Activated CD4-positive, CD25-positive, alpha-beta regulatory T cell treated with anti-CD3 and anti-CD28 coated beads, Interleukin-2, amount 50 U/mL, for 24 hours (primary cell): ENCODE data around the gene PDE2A.

Experiments
- ATAC-seq, 2 donors: fragments of 150-1000 bp; cut with Tn5 transposase; one replicate each; pipeline ENCODE4 v1.10.0; 2021; ENCODE audit warnings: mild to moderate bottlenecking in 1 of 2, moderate library complexity in 1 of 2

The PDE2A gene

DNA sequence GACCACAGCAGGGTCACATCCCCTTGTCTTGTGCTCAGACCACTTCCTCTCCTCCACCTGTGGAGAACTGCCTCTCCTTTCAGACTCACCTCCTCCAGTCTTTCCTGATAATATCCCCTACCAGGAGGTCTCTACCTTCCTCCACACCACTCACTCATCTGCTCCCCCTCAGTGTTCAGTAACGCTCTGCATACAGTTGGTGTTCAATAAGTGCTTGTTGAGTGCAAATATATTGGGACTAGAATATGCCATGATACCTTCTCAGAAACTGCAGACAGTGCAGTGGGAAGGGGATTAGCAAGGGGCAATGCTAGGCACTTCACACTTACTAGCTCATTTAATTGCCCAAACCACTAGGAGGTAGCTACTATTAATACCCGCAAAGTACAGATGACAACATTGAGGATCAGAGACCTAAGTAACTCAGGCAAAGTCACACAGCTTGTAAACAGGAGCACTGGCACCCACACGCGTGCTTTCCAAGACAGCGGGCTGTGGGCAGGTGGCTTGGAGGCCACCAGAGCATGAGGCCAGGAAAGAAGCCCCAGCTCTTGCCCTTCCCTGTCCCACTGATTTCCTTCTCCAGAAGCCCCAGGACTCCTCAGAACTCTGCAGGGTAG lies 8.1 kb upstream of the PDE2A start:
- no peak for ATAC-seq

DNA sequence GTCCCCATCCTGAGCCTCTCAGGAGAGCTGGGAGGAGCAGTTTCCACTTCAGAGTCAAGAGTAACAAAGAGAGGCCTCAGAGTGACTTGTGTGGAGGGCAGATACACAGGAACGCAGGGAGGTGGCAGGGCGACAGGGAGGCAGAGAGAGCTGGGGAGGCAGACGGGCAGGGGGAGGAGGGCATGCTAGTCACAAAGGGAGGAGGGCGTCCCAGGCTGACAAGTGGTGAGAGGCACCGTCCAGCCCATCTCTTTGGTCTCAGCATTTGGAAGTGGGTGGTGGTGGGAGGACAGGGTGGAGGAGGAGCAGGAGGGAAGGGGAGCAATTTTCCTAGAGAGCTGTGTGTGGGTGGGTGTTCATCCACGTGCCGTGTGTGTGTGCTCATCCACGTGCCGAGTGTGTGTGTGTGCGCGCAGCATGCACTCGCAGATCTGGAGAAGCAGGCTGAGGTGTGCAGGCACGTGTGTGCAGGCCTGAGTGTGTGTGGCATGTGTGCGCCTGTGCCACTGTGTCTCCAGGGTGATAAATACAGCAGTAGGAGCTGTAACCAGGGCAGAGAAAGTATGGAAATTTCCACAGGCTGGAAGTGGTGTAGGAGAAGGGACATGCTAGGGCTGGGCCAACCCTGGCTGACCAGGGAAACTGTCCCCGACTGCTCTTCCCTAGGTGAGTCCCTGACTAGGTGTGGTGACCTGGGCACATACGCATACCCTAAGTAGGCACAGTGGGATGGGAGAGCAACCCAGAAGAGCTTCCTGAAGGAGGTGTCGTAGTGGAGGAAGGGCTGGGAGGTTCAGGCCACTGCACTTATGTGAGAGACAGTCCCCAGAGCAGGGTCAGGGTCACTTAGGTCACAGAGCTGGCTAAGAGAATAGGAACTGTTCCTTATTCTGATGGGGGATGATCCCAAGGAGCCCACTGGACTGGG lies 7.3 kb upstream of the PDE2A start:
- no peak for ATAC-seq

DNA sequence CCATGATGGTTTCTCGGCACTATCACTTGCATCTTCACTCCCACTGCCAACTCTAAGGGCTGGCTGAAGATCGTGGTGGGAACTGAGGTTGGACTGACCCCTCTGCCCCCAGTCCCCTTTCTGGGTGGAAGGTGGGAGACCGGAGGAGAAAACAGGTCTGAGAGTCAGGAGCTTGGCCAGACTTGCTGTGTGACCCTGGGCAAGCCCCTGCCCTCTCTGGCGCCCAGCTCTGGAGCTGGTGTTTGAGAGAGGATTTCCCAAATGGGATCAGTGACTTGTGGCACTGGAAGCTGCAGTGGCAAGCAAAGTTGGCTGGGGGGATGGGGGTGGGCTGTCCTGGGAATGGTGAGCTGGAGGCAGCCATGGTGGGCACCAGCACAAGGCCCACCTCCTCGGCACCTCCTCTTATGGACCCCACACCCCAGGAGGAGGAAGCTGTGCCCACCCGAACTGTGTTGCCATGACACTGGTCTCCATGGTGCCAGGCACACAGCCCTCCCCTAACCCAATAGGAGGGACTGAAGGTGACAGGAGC lies 6.5 kb upstream of the PDE2A start:
- no peak for ATAC-seq

DNA sequence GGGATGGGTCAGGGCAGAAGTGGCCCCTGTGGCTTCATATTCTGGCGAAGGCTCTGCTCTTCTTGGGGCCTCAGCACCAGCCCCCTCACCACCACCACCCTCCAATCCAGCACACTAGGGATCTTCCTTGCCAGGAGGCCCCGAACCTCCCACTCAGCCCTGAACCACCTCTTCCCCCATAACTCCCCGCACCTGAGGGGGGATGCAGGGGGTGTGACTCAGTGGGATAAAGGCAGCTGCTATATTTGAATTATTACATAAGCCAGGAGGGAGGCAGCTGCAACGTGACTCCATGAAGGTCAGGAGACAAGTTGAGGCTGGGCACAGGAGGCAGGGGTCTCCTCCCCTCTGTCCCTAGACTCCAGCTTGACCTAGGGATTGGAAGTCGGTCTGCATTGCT lies 5.6 kb upstream of the PDE2A start:
- ATAC-seq = no peak

DNA sequence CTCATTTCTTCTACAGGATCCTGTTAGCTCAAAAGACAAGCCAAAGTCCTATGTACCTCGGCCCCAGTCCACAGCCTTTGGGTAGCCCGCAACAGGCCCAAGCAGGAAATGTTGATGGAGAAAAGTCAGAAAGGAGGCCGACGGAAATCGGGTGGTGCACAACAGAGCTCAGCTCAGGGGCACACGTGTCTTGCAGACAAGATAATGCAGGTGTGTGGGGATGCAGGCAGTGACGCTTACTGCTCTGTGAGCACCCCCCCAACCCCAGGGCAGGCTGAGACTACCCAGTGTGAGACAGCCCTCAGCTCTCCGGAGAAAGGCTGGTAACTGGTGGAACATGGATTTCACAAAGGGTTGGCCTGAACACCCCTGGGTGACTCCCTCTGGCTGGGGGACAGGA lies 4.3 kb upstream of the PDE2A start:
- ATAC-seq = no peak

DNA sequence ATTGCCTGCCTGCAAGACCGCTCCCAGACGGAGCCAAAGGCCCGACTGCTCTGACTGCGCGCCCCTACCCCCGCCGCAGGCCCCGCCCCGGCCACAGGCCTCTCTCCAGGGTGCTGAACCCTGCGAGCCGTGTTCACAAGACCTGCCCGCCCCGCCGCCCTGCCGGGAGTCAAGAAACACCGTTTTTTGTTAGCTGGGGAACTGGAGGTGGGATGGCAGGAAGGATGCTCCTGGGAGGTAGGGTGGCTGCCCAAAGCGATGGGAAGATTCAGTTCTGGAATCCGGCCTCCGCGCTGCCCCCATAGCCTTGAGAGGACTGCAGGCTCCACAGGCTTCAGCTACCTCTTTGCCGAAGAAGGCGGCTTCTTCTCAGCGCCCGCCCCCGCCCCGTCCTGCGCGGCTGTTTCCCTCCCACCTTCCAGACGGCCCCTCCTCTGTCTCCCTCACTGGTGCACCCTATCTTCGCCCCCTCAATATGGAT lies 2.7 kb upstream of the PDE2A start:
- ATAC-seq = peak; percentile 78 to 83

DNA sequence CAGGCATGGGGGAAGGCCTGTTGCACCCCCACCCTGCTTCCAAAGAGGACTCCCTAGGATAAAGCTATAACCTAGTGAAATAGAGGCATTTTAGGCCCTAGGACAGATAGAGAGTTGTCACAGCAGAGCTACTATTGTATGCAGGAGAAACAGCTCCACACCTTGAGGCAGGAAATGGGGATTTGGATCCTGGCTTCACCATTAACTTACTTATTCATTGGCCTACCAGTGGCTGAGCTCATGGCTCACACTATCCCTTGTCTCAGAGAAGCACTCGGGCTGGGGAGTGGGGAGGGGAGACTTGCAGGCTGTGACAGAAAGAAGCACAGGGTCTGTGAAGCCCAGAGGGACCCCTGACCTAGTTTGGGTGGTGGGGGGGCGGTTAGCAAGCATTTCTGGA lies 999 bp upstream of the PDE2A start:
- ATAC-seq = no peak

DNA sequence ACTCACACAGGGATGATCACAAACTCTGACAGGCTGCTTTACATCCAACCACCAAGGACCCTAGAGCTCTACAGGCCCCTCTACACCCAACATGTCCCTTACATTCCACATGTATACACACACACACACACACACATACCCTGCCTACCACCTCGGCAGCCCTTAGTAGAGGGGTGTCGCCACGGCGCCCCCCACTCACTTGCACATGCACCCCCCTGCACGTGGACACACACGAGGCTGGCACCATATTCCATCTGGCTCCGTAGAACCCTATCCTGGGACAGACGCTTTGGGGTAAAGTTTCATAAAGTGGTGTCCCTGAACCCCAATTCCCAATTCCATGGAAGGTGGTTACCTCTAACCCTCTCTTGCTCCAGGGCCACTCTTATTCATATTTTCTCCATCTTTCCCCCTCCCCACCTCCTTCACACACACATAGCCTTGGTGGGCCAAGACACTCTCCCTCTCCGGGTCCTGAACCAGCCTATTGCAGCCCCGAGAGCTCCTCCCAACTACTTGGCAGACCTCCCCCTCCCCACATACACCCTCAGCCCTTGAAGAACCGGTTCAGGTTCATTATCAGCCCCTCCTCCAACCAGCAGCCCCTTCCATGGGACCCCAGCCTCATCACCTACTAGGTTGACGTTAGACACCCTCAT lies 809 bp downstream of the PDE2A start:
- ATAC-seq = no peak

DNA sequence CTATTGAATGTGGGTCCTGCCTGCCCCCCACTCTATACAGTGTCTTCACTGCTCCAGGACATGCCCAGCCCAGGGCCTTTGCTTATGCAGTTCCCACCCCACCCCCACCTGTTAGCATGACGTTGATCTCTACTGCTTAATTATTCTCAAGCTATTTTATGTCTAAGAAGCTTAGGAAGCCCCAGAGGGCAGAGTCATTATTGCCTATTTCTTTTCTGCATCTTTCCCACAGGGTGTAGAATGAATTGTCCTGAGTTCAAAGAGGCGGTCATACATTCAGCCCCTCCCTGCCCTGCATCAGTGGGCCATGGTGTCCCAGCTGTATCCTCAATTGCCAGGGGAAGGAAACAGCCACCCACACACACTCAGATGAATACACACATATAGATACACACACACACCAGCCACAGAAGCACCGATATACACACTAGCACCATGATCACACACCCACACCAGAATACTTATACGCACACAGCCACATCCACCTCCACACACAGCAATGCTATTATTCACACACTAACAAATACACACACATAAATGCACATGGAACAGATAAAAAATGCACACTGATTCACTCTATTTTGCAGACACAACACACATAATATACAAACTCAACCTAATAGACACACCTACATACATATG lies 1.5 kb downstream of the PDE2A start:
- no peak for ATAC-seq

DNA sequence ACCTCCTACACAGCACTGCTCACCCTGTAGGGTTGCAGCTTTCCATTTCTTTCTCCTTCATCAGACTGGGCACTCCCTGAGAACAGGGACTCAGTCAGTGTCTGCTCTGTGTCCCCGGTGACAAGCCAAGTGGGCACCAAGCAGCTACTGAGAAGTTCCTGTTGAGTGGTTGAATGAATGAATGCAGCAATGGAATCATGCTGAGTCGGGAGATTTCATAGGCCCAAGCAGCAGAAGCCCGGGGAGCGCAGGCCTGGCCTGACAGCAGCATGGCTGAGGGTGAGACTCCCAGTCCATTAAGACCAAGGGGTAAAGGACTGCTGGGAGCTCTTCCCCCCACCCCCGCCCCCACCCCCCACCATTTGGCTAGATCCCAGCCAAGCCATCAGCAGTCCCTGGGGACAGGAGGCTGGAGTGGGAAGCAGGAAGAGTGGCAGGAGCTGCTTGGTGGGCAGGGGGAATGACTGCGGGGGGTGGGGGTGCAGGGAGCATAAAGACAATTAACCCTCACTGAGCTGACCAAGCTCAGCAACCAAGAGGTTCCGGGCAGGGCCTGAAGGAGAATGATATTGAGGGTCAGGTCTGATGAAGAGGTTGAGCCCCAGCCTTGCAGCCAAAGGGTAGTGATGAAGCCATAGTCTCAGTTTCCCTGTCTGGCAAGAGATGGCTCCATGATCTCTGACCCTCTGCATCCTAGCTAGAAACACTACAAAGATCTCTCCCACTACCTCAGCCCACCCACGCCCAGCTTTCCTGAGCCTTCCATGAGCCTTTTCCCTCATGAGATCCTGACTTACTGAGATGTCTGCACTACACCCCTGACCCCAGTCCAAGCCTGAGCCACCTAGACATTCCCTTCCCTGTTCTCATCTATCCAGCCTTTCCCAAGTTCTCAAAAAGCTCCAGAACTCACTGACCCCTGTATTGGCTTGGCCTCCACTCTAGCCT lies 2.8 kb downstream of the PDE2A start:
- no peak for ATAC-seq

DNA sequence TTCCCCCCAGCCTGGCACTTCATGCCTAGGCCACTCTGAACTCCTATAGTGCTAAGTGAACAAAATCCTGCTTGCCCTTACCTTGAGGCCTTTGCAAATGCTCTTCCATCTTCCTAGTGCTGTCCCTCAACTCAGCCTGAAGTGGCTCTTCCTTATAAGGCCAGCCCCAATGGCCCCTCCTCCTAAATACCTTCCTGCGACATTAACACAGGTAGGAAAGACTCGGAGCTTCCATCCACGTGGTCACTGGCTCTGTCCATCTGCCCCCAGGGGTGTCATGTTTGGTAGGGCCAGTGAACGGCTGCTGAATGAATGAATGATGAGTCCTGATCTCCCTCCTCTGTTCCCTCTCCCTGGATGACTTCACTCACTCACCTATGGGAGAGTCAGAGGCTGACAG lies 4.2 kb downstream of the PDE2A start:
- ATAC-seq = no peak

DNA sequence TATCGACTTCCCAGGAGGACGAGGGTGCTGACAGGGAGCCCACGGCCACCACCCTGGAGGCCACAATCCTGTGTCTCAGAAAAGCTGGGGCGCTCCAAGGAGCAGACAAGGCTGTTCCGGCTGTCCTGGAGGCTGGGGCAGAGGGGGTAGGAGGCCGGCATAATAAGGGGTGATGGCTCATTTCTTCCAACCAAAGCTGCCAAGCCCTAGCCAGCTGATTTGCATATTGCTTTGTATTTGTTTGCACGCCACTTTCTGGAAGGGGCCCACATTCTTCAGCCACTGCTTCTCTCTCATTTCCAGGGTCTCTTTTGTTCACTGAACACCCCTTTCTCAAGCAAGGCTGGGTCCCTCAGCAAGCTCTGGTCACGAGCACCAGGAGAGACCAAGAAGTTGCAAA lies 4.7 kb downstream of the PDE2A start:
- ATAC-seq = no peak

DNA sequence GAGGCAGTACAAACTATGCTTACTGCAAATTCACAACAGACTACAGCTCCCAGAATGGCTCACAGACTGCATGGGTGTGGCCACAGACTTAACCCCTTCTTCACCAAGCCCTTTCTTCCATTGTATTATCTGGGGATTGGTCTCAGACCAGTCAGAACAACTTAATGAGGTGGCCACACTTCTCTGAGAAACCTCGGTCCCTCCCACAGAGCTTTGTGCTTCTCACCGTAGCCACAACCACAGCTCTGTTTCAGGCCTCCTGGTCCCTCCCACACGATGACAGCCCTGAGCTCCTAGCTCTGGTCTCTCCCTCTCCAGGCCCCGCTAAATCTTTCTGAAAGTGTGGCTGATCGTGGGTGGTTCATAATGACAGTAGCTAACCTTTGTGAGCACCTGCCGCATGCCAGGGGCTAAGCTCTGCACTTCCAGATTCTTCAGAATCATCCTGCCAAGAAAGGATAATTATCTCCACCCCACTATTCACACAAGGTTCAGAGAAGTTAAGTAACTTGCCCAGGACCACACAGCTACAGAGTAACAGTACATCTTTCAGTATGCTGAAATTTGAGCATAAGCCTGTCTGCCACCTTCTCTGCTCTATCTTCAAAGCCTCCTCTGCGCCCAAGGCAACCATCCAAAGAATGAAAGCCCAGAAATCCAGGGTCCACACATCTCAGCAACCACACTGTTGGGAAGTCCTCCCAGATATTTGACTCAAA lies 5.4 kb downstream of the PDE2A start:
- peak; percentile 88 to 93 for ATAC-seq

DNA sequence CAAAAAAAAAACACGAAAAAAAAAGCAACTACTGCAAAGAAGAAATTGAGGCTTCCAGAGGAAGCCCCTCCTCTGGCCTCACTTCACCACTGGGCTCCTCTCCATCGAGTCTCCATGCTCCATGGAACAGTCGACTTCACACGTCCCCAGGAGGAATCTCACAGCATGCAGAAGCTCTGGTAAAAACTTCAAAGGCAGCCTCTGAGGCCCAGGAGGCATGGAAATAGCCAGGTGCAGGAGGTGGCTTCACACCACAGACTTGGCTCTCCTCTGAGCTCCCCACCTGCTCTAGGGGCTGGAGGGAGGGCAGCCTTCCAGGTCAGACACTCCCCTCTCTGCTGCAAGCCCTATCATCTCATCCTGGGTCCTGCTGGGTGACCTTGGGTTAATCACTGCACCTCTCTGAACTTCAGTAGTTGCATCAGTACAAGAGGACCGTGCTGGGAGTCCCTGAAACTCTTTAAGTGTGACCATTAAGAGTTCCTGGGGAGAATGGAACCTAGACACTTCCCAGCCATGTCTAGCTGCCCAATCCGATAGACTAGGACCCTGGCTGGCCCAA lies 8.2 kb downstream of the PDE2A start:
- no peak for ATAC-seq

DNA sequence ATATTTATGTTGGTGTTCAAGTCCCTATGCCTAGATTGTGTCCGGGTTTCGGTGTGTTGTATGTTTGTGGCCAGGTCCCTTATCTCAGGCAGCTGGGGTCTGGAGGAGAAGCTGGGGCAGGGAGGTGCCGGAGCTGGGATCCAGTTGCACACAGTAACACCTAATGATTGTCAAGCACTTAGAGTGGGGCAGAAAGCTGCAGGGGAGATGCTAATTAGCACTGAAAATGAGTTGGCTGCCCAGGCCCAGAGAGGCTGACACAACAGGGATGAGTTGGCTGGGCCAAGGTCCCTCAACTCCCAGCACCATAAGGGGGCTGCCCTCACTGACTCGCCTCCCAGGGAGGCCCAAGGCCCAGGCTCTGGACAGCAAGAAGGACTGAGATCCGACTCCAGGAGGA lies 12.2 kb downstream of the PDE2A start:
- ATAC-seq = no peak

DNA sequence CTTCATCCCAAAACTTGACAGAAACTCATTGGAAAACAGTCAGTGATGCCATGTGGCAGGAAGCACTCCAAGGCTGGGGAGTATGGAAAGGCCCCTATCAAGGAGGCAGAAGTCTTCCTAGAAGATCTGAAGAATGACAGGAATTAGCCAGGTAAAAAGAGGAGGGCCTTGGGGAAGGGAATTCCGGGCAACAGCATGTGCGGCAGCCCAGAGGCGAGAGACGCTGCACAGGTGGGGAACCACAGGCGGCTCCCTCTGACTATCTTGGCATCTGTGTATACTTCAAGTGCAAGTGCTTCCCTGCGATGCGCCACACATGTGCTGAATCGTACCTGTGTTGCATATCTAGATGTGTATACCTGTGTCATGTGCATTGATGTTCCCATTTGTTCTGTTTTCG lies 12.7 kb downstream of the PDE2A start:
- ATAC-seq = no peak

DNA sequence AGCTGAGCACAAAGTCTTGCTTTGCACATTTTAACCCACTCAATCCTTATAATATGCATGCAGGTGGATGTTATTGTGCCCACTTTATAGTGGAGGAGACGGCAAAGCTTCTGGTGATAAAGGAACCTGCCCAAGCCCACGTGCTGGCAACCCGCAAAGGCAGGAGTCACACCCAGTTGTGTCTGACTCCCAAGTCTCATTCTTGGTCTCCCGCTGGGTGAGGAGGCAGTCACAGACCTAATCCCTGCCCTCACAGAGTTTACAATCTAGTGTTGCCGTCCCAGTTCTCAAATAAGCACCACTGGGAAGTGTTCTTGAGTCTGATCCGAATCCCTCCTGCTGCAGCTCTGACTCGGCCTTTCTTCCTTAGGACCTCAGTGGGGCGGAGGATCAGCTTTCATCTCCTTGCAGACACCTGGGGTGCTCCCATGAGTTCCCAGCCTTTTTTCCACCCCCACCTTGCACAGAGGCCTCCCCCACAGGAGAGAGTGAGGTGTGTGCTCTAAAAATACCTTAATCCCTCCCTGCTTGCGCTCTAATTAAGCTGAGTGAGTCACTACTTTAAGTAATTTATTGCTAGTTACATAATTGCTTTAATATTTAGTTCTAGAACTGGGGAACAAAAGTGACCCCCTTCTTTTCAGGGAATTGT lies 15.1 kb downstream of the PDE2A start:
- no peak for ATAC-seq

DNA sequence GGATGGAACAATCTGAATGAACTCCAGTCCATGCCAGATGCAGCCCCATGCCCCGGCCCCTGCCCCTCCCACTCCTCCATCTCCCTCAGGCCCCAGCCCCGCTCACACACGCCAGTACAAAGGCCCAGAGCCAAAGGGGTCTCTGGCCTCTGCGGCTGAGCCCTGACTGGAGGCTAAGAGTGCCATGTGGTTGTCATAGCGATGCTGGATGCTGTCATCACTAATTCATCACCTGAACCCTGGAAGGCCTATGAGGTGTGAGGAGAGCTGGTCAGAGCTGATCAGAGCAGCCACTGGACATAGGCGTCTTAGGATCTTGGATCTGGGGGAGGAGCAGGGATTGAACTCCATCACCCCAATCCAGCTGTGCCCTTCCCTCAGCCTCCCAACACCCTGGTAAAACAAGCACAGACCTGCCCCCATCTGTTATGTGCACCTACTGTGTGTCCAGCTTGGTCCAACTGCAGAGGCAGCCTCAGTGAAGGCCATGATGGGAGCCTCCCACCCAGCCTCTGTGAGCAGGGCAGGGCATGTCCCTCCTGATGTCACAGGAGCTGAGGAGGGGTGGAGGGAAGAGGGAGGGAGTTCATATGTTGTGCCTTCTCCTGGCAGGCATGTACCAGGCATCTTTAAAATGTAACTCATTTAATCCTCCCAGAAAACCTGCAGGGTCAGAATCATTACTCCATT lies 16.7 kb downstream of the PDE2A start:
- ATAC-seq = no peak

DNA sequence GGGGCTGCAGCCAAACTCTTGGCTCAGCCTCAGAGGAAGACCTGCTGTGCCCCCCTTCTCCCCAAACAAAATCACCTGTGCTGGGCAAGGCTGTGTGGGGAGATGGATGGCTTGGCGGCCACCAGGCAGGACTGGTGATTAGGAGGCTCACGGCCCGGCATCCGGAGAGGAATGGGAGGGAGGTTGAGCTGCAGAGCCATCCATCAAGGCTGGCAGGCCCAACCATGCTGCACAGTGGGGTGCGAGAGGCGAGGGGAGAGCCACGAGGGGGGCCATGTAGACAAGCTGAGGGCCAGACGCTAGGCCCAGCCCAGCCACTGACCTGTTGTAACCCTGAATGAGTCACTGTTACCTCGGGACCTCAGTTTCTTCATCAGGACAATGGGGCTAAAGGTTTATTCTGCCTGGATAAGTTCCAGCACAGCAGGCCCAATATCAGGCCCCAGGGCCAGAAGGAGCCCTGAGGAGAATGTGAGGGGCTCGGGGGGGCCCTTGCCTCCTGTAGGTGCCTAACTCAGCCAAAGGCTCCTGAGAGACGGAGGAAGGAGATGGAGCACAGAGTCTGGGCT lies 18.2 kb downstream of the PDE2A start:
- ATAC-seq = no peak
